ENCODE results near the gene YIPF7. TPM values are rescaled to one million over a fixed set of nuclear protein-coding genes. Genes with fewer than 3 reads are reported as not detected.
A peak's percentile ranks its signal among the peaks of the same experiment; 100 is the strongest.

Gene YIPF7
- total RNA-seq, 1 experiment from 2014 or later: not detected

DNA sequence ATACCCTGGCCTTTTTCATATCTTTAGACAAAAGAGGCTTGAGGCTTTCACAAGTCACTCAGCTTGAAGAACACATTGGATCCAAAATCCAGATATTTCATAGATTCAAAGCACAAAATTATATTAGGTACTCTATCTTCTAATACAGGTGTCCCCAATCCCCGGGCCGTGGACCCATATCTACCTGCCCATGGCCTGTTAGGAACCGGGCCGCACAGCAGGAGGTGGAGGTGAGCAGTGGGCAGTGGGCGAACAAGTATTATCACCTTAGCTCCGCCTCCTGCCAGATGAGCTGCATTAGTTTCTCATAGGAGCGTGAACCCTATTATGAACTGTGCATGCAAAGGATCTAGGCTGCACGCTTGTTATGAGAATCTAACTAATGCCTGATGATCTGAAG, 18.7 kb downstream of the YIPF7 start:
- in situ Hi-C loops (cut with HindIII; ENCODE audit: low pct_unique_long_range_greater_than_20kb, low sequenced_read_pairs): no loop called here
- DNase-seq (ENCODE audit: low read depth): no peak

DNA sequence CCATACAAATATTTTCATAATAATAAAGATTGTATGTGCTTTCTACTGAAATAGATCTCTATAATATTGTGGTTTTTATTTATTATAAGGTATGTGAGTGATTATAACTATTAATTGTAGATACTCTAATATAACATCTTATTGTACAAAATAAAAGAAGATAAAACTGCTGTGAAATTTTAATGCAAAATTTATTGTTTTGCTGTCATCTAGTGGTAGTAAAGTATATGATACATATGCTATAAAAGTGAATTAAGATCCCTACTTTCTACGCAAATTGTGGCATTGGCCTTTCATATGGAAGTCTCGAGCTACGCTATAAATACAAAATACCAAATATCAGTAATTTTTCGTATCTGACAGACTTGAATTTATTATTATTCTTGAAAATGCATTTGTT, 19.3 kb downstream of the YIPF7 start:
- no peak for DNase-seq (ENCODE audit: low read depth)
- in situ Hi-C loops (cut with HindIII; ENCODE audit: low pct_unique_long_range_greater_than_20kb, low sequenced_read_pairs): no loop called here

DNA sequence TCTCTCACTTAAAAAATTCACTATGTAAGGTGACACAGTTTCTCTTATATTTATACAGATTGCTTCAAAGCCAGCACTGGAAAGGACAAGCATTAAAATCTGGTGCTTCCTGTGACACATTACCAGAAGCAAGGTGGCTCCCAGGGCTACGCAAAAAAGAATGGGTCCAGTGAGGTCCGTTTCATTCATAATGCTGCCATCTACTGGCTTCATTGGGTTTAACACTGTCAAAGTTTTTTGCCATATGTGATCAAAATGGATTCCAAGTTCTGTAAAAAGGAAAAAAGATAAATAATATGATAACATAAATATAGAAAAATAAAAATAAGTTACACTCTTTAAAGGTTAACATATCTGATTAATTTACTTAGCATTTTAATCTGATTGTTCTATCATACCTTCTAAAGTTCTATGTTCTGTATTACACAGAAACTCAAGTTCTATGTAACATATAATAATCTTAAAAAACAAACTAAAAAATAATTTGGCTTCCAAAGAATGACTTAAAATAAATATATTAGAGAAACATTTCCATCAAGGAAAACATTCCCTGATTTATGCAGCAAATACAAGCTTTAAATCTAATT, 22.1 kb downstream of the YIPF7 start:
- peak; percentile 27 for DNase-seq (ENCODE audit: low read depth)
- in situ Hi-C loops (cut with HindIII; ENCODE audit: low pct_unique_long_range_greater_than_20kb, low sequenced_read_pairs): no loop called here

DNA sequence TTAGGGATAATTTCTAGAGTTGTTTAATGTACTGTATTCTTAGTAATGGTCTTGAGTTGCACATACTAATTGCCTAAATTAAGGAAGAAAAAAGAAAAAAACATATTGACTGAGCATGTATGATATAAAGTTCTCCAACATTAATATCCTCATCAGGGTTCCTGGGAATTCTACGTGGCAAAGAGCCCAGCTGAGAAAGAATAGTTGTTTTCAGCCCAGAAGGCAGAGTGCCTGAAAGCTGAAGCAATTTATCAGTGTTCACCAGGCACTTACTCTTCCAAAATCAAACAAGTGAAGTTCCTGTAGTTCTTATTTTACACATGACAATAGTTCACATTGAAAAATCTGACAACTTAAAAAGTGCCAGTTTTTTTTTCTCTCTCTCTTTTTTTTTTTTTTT, 27.7 kb downstream of the YIPF7 start:
- no peak for DNase-seq (ENCODE audit: low read depth)
- in situ Hi-C loops (cut with HindIII; ENCODE audit: low pct_unique_long_range_greater_than_20kb, low sequenced_read_pairs): no loop called here

DNA sequence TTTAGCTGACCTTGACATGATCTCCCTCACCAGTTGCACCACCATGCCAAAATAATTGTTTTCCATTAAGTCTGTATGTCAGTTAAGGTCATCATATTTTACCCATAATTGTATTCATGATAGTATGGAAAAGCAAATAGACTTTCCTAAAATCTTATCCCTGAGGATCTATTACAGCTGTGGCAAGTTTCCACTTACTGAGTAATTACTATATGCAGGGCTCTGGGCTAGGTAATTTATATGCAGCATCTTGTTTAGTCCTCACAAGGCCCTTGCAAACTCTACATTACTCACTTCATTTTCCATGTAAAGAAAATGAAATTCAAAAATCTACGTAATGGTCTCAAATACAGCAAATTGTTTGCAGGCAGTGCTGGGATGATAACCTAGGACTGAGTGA, 34.8 kb downstream of the YIPF7 start:
- no peak for DNase-seq (ENCODE audit: low read depth)
- in situ Hi-C loops (cut with HindIII; ENCODE audit: low pct_unique_long_range_greater_than_20kb, low sequenced_read_pairs): no loop called here

DNA sequence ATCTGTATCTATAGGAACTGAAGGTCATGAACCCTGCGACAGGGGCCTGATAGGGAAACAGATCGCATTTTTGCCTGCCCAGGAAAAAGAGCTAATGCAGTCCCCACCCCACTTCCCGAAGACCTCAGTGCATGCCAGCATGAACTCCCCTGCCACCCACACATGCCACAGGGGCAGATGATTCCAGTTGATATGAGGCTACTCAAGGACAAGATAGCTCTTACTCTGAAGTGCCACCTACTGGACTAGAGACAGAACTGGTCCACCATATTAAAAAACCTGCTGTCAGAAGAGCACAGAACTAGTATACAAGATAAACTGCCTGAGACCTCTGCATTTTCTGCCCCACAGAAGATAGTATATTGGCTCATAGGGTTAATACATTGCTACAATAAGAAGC, 68.0 kb downstream of the YIPF7 start:
- in situ Hi-C loops (cut with HindIII; ENCODE audit: low pct_unique_long_range_greater_than_20kb, low sequenced_read_pairs): no loop called here
- DNase-seq (ENCODE audit: low read depth): no peak

DNA sequence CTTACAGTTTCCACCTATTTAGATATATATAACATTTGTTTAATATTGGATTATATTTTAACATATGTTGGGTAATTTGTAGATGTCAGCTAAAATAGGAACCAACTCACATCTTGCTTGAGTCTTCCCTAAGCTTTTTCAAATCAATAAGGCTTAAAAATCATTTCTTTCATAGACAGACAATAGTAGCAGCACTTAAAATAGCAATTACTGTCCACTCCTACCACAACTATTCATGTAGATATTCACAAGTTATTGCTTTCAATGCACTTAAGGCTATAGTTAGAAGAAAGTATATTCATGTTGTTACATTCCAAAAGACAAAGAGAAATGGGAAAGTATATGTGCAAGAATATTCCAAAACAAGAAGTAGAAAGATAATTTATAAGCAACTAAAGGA, 71.2 kb downstream of the YIPF7 start:
- DNase-seq (ENCODE audit: low read depth): no peak
- in situ Hi-C loops (cut with HindIII; ENCODE audit: low pct_unique_long_range_greater_than_20kb, low sequenced_read_pairs): no loop called here

DNA sequence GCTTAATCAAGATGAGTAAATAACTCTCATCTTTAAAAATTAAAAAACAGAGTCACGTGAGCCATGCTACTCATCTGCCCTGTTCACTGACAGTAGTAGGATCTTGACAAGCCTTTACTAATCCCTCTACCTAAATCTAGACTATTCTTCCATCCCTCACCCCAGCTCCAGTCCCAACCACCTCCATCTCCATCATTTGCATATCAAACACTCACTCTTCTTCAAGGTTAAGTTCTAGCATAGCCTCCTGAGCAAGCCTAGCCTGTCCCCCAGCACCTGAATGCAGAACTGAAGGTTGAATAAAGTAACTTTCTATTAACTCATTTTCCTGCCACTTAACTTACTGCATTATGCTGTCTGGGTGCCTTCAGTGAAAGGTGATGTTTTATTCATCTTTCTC, 72.5 kb downstream of the YIPF7 start:
- in situ Hi-C loops (cut with HindIII; ENCODE audit: low pct_unique_long_range_greater_than_20kb, low sequenced_read_pairs): no loop called here
- DNase-seq (ENCODE audit: low read depth): no peak

Other genes starting within 250 kb of the YIPF7 start
- gene KCTD8, start 202.8 kb downstream of the YIPF7 start, total RNA-seq (2014; rRNA removed; shearing (Covaris generic); ENCODE audit: low replicate concordance): not detected in 2 replicates
- gene GUF1, start 26.8 kb upstream of the YIPF7 start, total RNA-seq (2014; rRNA removed; shearing (Covaris generic); ENCODE audit: low replicate concordance): 1.9 and 8.4 TPM in 2 replicates
- gene GNPDA2, start 74.9 kb upstream of the YIPF7 start, total RNA-seq (2014; rRNA removed; shearing (Covaris generic); ENCODE audit: low replicate concordance): 9.1 and 14.1 TPM in 2 replicates